IMR-90 (cell line): Measurements from ENCODE around the gene FEN1. TPM values are rescaled to one million over a fixed set of nuclear protein-coding genes. Genes with fewer than 3 reads are reported as not detected.

Experiments
- ATAC-seq: fragments of 200-7000 bp; cut with Tn5 transposase; 2 replicates; pipeline ENCODE4 v1.9.1; 2020; ENCODE audit warnings: low read depth, mild to moderate bottlenecking, moderate library complexity
- BruUV-seq: library from RNA; stranded (reverse); fragments of 400-500 nt; replicated peaks from 2 replicates; lab custom pipeline; 2021; lab: Mats Ljungman, UMichigan
- CTCF ChIA-PET: fragments of 300-600 bp; formaldehyde crosslinking; extraction: SDS; loops from one replicate; lab custom pipeline; 2021; ENCODE audit warnings: antibody characterized with exemption; lab: Yijun Ruan, JAX
- POLR2A ChIA-PET: fragments of 300-600 bp; sonication (Branson Sonifier 250); formaldehyde crosslinking; loops from one replicate; lab custom pipeline; 2022; ENCODE audit warnings: antibody characterized with exemption; ENCODE audit not compliant: unreplicated experiment; lab: Charles Lee
- DNase-seq: peaks from one replicate; pipeline ENCODE4 v3.0.0; 2013
- H2AFZ ChIP-seq: replicated peaks from 2 replicates; pipeline ENCODE3; 2013; ENCODE audit warnings: low read length, mild to moderate bottlenecking; ENCODE audit not compliant: poor library complexity
- H2AK5ac ChIP-seq: 2 replicates; pipeline ENCODE4 v1.6.1; 2013; ENCODE audit warnings: low read depth, low read length, inconsistent platforms
- H2AK9ac ChIP-seq: replicated peaks from 2 replicates; pipeline ENCODE3; 2013; ENCODE audit warnings: mild to moderate bottlenecking, low read depth, low read length, moderate library complexity; ENCODE audit not compliant: poor library complexity
- H2BK120ac ChIP-seq: 2 replicates; pipeline ENCODE4 v1.6.1; 2013; ENCODE audit warnings: low read depth, low read length, inconsistent platforms
- H2BK15ac ChIP-seq: 3 replicates; pipeline ENCODE4 v1.6.1; 2013; ENCODE audit warnings: low read depth, low read length, inconsistent platforms
- H2BK20ac ChIP-seq: 2 replicates; pipeline ENCODE4 v1.6.1; 2013; ENCODE audit warnings: low read depth, mild to moderate bottlenecking, inconsistent platforms, low read length, moderate library complexity
- H2BK5ac ChIP-seq: 2 replicates; pipeline ENCODE4 v1.6.1; 2013; ENCODE audit warnings: mild to moderate bottlenecking, low read depth, low read length, inconsistent platforms; ENCODE audit not compliant: poor library complexity, severe bottlenecking
- H3K14ac ChIP-seq: replicated peaks from 2 replicates; pipeline ENCODE4 v1.6.1; 2013; ENCODE audit warnings: low read depth, low read length, inconsistent platforms
- H3K18ac ChIP-seq: 2 replicates; pipeline ENCODE4 v1.6.1; 2013; ENCODE audit warnings: low read depth, low read length, control low read depth
- H3K23ac ChIP-seq: 2 replicates; pipeline ENCODE4 v1.6.1; 2013; ENCODE audit warnings: low read depth, low read length, inconsistent platforms
- H3K27ac ChIP-seq: 2 replicates; pipeline ENCODE4 v1.5.1; 2013; ENCODE audit warnings: mild to moderate bottlenecking, control low read depth, low read length; ENCODE audit not compliant: insufficient read depth
- H3K27me3 ChIP-seq: 2 replicates; pipeline ENCODE4 v1.6.1; 2013; ENCODE audit warnings: low read length; ENCODE audit not compliant: control insufficient read depth, insufficient read depth
- H3K36me3 ChIP-seq: 2 replicates; pipeline ENCODE4 v1.6.1; 2013; ENCODE audit warnings: low read length, mixed read lengths; ENCODE audit not compliant: control insufficient read depth, insufficient read depth
- H3K4ac ChIP-seq: 2 replicates; pipeline ENCODE4 v1.6.1; 2013; ENCODE audit warnings: low read depth, low read length, inconsistent platforms
- H3K4me1 ChIP-seq: 2 replicates; pipeline ENCODE4 v1.6.1; 2013; ENCODE audit warnings: low read length, mixed read lengths; ENCODE audit not compliant: control insufficient read depth, insufficient read depth
- H3K4me2 ChIP-seq: 2 replicates; pipeline ENCODE4 v1.6.1; 2013; ENCODE audit warnings: low read depth, mild to moderate bottlenecking, control low read depth, low read length, moderate library complexity
- H3K4me3 ChIP-seq: 2 replicates; pipeline ENCODE4 v1.5.1; 2013; ENCODE audit warnings: low read depth, mild to moderate bottlenecking, control low read depth, low read length, moderate library complexity; ENCODE audit not compliant: insufficient read depth
- H3K56ac ChIP-seq: 2 replicates; pipeline ENCODE4 v1.6.1; 2013; ENCODE audit warnings: low read length, inconsistent platforms; ENCODE audit not compliant: insufficient read depth; ENCODE audit errors: extremely low read depth
- H3K79me1 ChIP-seq, 2 experiments: 2 replicates each; pipeline ENCODE4 v1.6.1; 2013; ENCODE audit warnings: low read length in 2 of 2, inconsistent platforms in 1 of 2, low read depth in 1 of 2
- H3K9ac ChIP-seq: 2 replicates; pipeline ENCODE4 v1.6.1; 2013; ENCODE audit warnings: low read depth, low read length, control low read depth
- H3K9me1 ChIP-seq: 2 replicates; pipeline ENCODE4 v1.6.1; 2013; ENCODE audit warnings: low read length, inconsistent platforms; ENCODE audit not compliant: insufficient read depth
- H3K9me3 ChIP-seq: 2 replicates; pipeline ENCODE4 v1.6.1; 2013; ENCODE audit warnings: low read length; ENCODE audit not compliant: control insufficient read depth, insufficient read depth
- H4K20me1 ChIP-seq: 2 replicates; pipeline ENCODE4 v1.6.1; 2013; ENCODE audit warnings: low read length, inconsistent platforms; ENCODE audit not compliant: insufficient read depth
- H4K5ac ChIP-seq: 2 replicates; pipeline ENCODE4 v1.6.1; 2013; ENCODE audit warnings: mild to moderate bottlenecking, low read depth, low read length, control low read depth
- H4K8ac ChIP-seq, 2 experiments: 2 replicates each; pipeline ENCODE4 v1.6.1; 2013; ENCODE audit warnings: low read depth in 2 of 2, low read length in 2 of 2, control low read depth in 1 of 2, inconsistent platforms in 1 of 2
- H4K91ac ChIP-seq: 2 replicates; pipeline ENCODE4 v1.6.1; 2013; ENCODE audit warnings: low read depth, low read length, inconsistent platforms; ENCODE audit not compliant: insufficient read depth
- BHLHE40 ChIP-seq: fragments of 150-350 bp; IDR thresholded peaks from 2 replicates; pipeline ENCODE4 v1.6.1; 2016; ENCODE audit warnings: mild to moderate bottlenecking, low read depth, low read length
- FOS ChIP-seq: fragments of 150-350 bp; IDR thresholded peaks from 2 replicates; pipeline ENCODE4 v1.6.1; 2016; ENCODE audit warnings: low read depth, low read length
- MAFK ChIP-seq: IDR thresholded peaks from 2 replicates; pipeline ENCODE4 v1.6.1; 2012; ENCODE audit warnings: low read depth, low read length, improper control_type of control experiment
- NFE2L2 ChIP-seq: fragments of 150-350 bp; IDR thresholded peaks from 2 replicates; pipeline ENCODE4 v1.6.1; 2016; ENCODE audit warnings: low read depth, mild to moderate bottlenecking, low read length
- POLR2A ChIP-seq: IDR thresholded peaks from 2 replicates; pipeline ENCODE4 v1.6.1; 2012; ENCODE audit warnings: mild to moderate bottlenecking, low read depth, low read length
- RAD21 ChIP-seq: IDR thresholded peaks from 2 replicates; pipeline ENCODE4 v1.6.1; 2012; ENCODE audit warnings: low read length, improper control_type of control experiment
- WGBS, 2 experiments: methylation state at CpG; one replicate each; pipeline versions ENCODE4 v1.1.5 to v1.1.7; 2013; ENCODE audit warnings: missing lambda C conversion rate in 2 of 2; ENCODE audit not compliant: insufficient read length in 1 of 2; ENCODE audit errors: extremely low coverage in 2 of 2; 5-methylcytosine and 5-hydroxymethylcytosine counted together
- dilution Hi-C: fragments of 300-500 bp; cut with HindIII; formaldehyde crosslinking; loops from one replicate; pipeline ENCODE4 v1.14.3; 2018; ENCODE audit warnings: low sequenced_read_pairs; ENCODE audit not compliant: unreplicated experiment
- in situ Hi-C: fragments of 300-500 bp; cut with MboI; formaldehyde crosslinking; loops from 3 replicates; pipeline ENCODE4 v1.14.3; 2019; ENCODE audit warnings: low sequenced_read_pairs, inconsistent platforms, mixed read lengths
- intact Hi-C: fragments of 100-400 bp; cut with micrococcal nuclease; formaldehyde crosslinking; loops from 2 replicates; pipeline ENCODE4 v1.10.0; 2022
- polyA plus RNA-seq, 3 experiments: library from polyadenylated mRNA; depleted of rRNA; stranded (reverse); fragments of >200 nt; gene quantifications; 2 replicates each; pipeline ENCODE4 v1.2.3, GENCODE V29; 2012; ENCODE audit warnings: low replicate concordance in 1 of 3
- total RNA-seq: library from RNA; depleted of rRNA; stranded (reverse); fragments of >200 nt; gene quantifications from 2 replicates; pipeline ENCODE4 v1.2.3, GENCODE V29; 2012

Gene FEN1
- total and polyA plus RNA-seq, 2 of the 4 experiments (the other 2 are of a cell fraction): 23.0 to 41.9 TPM

DNA sequence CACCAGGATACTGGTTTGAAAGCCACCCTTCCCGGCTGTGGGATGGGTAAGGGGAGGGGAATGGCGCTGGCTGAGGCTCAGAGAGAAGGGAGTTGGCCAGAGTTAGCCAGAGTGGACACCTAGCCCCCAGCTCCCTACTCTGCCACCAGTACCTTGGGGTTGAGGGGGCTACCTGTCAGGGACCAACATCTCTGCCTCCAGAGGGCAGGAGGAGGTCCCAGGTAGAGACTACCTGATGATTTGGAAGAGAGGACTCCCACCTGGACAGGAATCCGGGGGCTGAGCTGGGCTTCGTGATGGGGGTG is 36.6 kb upstream of the FEN1 start:
- no peaks in the 10 kb centered on the region for H3K9me1 ChIP-seq
- intact Hi-C loops: no loop called here
- H2AFZ ChIP-seq: peak overlapping the region; percentile 75
- peak overlapping the region; percentile 28; the same call in 1 of the 2 replicates for H4K91ac ChIP-seq
- no CpG with 5 or more reads among the region's 4 CpGs for WGBS, 2 experiments
- H3K27ac ChIP-seq: no peak overlapping the region
- no peak overlapping the region for H3K23ac ChIP-seq
- no peak overlapping the region for H3K18ac ChIP-seq
- peaks cover 3% of the 10 kb centered on the region; the same call in 1 of the 2 replicates for H3K27me3 ChIP-seq
- TF ChIP-seq POLR2A: no peak
- no peak for TF ChIP-seq NFE2L2
- no peak for TF ChIP-seq FOS
- TF ChIP-seq MAFK: no peak
- TF ChIP-seq RAD21: no peak
- no peak for TF ChIP-seq BHLHE40
- dilution Hi-C loops: no loop called here
- H3K36me3 ChIP-seq: no peaks in the 10 kb centered on the region
- CTCF ChIA-PET: no interaction called here
- no peak overlapping the region for H3K4me3 ChIP-seq
- ATAC-seq: no peak
- no peak overlapping the region for H3K4me2 ChIP-seq
- no peaks in the 10 kb centered on the region for H4K20me1 ChIP-seq
- peak overlapping the region; percentile 45; the same call in 1 of the 3 replicates for H2BK15ac ChIP-seq
- H3K9ac ChIP-seq: no peak overlapping the region
- in situ Hi-C loops: no loop called here
- H2BK120ac ChIP-seq: peak overlapping the region; percentile 4; the same call in 1 of the 2 replicates
- H4K5ac ChIP-seq: no peak overlapping the region
- 0 out of 4 replicates have a peak, but pooled peaks cover 0 to 3% of the 10 kb centered on the region in 2 experiments for H3K79me1 ChIP-seq
- peak overlapping the region in 1 of 2 experiments; percentile 81; a peak in 3 of 4 replicates for H4K8ac ChIP-seq
- no peak overlapping the region; the same call in 1 of the 2 replicates for H3K14ac ChIP-seq
- peaks cover 15% of the 10 kb centered on the region for H3K4me1 ChIP-seq
- no TSS peak for BruUV-seq
- peak overlapping the region; percentile 82 for H2AK5ac ChIP-seq
- no peak overlapping the region; the same call in 1 of the 2 replicates for H3K4ac ChIP-seq
- no peaks in the 10 kb centered on the region for H3K9me3 ChIP-seq
- no peak overlapping the region for H3K56ac ChIP-seq
- H2AK9ac ChIP-seq: peak overlapping the region; percentile 90
- H2BK5ac ChIP-seq: no peak overlapping the region
- H2BK20ac ChIP-seq: no peak overlapping the region
- DNase-seq: no peak
- POLR2A ChIA-PET: no interaction called here
